C4-2B (cell line): ENCODE measurements around the gene PNPO.

ENCODE experiments used
- H3K27ac ChIP-seq: fragments of 450-650 bp; 2 replicates; pipeline ENCODE4 v1.5.1; 2017
- CTCF ChIP-seq: fragments of 450-650 bp; conservative IDR thresholded peaks from 2 replicates; pipeline ENCODE4 v1.5.1; 2017; ENCODE audit warnings: mild to moderate bottlenecking
- ZFX ChIP-seq: fragments of 450-650 bp; IDR thresholded peaks from 2 replicates; pipeline ENCODE4 v1.6.1; 2017

The PNPO gene

GRCh38 chr17:47990962-47991731 lies 49.8 kb downstream of the PNPO start:
- TF ChIP-seq CTCF, result no peak
- no peak for TF ChIP-seq ZFX
- H3K27ac ChIP-seq, result no peak overlapping the region

- TF ChIP-seq ZFX (no peak), CTCF (no peak)
- H3K27ac ChIP-seq, result no peak overlapping the region
Observed at GRCh38 chr17:47992216-47992615, 50.8 kb downstream of the PNPO start.

GRCh38 chr17:47993031-47993564 lies 51.7 kb downstream of the PNPO start:
- no peak for TF ChIP-seq CTCF
- no peak for TF ChIP-seq ZFX
- H3K27ac ChIP-seq, result no peak overlapping the region

GRCh38 chr17:47993964-47994363 lies 52.6 kb downstream of the PNPO start:
- TF ChIP-seq ZFX (no peak), CTCF (no peak)

GRCh38 chr17:47994724-47995123 lies 53.4 kb downstream of the PNPO start:
- TF ChIP-seq ZFX, result no peak
- no peak for TF ChIP-seq CTCF
- H3K27ac ChIP-seq, result no peak overlapping the region

More at GRCh38 chr17:47993964-47994363, 52.6 kb downstream of the PNPO start:
- no peak overlapping the region for H3K27ac ChIP-seq

- H3K27ac ChIP-seq, result no peak overlapping the region
- TF ChIP-seq CTCF (no peak), ZFX (no peak)
Observed at GRCh38 chr17:47995241-47995935, 54.0 kb downstream of the PNPO start.

GRCh38 chr17:47996201-47996600 lies 54.8 kb downstream of the PNPO start:
- TF ChIP-seq ZFX (no peak), CTCF (no peak)
- no peak overlapping the region for H3K27ac ChIP-seq
